ENCODE results near the gene CACNG7.

CACNG7 gene

DNA sequence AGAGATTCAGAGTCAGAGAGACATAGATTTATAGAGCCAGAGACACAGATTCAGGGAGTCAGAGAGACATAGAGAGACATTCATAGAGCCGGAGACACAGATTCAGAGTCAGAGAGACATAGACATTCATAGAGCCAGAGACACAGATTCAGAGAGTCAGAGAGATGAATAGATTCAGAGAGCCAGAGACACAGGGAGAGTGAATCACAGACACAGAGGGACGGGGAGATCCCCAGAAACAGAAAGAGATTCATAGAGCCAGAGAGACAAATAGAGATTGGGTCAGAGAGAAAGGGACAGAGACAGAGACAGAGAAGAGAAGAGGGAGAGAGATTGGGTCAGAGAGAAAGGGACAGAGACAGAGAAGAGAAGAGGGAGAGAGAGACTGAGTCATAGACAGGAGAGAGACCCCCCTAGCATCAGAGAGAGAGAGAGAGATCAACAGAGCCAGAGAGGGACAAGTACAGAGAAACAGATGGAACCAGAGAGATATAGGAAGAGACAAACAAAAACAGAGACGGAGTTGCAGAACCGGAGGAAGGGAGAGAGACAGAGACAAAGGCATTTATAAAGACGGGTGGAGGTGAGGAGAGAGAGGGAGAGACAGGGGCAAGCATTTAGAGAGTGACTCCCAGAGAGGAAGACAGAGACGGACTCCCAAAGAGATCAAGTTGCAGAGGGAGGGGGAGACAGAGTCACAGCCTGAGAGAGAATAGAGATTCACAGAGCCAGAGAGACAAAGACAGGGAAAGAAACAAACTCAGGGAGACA is 28.2 kb upstream of the CACNG7 start:
- Histone ChIP-seq H3K4me3 (ENCODE audit: low read depth in 1 of 2, low read length in 2 of 2) (peak overlapping the region in 1 of 2 donors; percentile 35), H3K4me1 (ENCODE audit: control insufficient read depth in 1 of 2, insufficient read depth in 2 of 2, low read length in 2 of 2) (peaks cover 4 to 34% of the 10 kb centered on the region in 2 donors), H3K27ac (ENCODE audit: low read length) (no peak overlapping the region), H3K36me3 (ENCODE audit: control insufficient read depth in 1 of 2, insufficient read depth in 2 of 2, low read length in 2 of 2) (peaks cover 0 to 6% of the 10 kb centered on the region in 2 donors), H3K9me3 (ENCODE audit: control insufficient read depth in 1 of 2, low read length in 2 of 2) (no peaks in the 10 kb centered on the region), H3K27me3 (ENCODE audit: low read depth, low read length) (peaks cover 46% of the 10 kb centered on the region)

- Histone ChIP-seq H3K9me3 (ENCODE audit: control insufficient read depth in 1 of 2, low read length in 2 of 2) (no peaks in the 10 kb centered on the region), H3K27ac (ENCODE audit: low read length) (no peak within 1 kb of the TSS), H3K27me3 (ENCODE audit: low read depth, low read length) (peaks cover 46% of the 10 kb centered on the region), H3K4me3 (ENCODE audit: low read depth in 1 of 2, low read length in 2 of 2) (peak within 1 kb of the TSS; percentile 35 to 53), H3K4me1 (ENCODE audit: control insufficient read depth in 1 of 2, insufficient read depth in 2 of 2, low read length in 2 of 2) (peaks cover 4 to 32% of the 10 kb centered on the region in 2 donors), H3K36me3 (ENCODE audit: control insufficient read depth in 1 of 2, insufficient read depth in 2 of 2, low read length in 2 of 2) (peaks cover 0 to under 1% of the 10 kb centered on the region in 2 donors)
Measured at GRCh38 chr19:53881482-53882390, 27.3 kb upstream of the CACNG7 start, which contains the start of gene PRKCG. Gene PRKCG (plus strand): TSS chr19:53882197. CDS start chr19:53882495, 298 bp downstream.

DNA sequence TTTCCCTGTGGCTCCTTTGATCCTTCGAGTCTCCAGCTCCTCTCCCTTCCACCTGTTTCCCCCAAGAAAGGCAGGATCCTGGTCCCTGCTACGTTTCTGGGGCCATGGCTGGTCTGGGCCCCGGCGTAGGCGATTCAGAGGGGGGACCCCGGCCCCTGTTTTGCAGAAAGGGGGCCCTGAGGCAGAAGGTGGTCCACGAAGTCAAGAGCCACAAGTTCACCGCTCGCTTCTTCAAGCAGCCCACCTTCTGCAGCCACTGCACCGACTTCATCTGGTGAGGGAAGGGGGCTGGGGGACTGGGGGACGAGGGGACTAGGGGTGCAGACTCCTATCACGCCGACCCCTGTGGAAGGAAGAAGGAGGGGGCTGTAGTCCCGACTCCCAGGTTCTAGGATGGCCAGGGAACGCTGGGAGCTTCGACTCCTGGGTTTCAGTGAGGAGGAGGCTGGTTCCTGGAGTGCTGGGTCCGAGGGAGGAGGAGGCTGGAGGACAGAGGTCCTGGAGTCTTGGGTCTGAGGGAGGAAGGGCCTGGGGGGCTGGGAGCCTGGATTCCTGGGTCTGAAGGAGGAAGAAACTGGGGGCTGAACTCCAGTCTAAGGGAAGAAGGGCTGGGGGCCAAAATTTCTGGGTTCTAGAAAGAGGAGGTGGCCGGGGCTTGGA is 26.6 kb upstream of the CACNG7 start:
- Histone ChIP-seq H3K27ac (ENCODE audit: low read length) (no peak overlapping the region), H3K4me3 (ENCODE audit: low read depth in 1 of 2, low read length in 2 of 2) (peak overlapping the region in 1 of 2 donors; percentile 53), H3K9me3 (ENCODE audit: control insufficient read depth in 1 of 2, low read length in 2 of 2) (no peaks in the 10 kb centered on the region), H3K27me3 (ENCODE audit: low read depth, low read length) (peaks cover 46% of the 10 kb centered on the region), H3K36me3 (ENCODE audit: control insufficient read depth in 1 of 2, insufficient read depth in 2 of 2, low read length in 2 of 2) (no peaks in the 10 kb centered on the region), H3K4me1 (ENCODE audit: control insufficient read depth in 1 of 2, insufficient read depth in 2 of 2, low read length in 2 of 2) (peaks cover 4 to 24% of the 10 kb centered on the region in 2 donors)

DNA sequence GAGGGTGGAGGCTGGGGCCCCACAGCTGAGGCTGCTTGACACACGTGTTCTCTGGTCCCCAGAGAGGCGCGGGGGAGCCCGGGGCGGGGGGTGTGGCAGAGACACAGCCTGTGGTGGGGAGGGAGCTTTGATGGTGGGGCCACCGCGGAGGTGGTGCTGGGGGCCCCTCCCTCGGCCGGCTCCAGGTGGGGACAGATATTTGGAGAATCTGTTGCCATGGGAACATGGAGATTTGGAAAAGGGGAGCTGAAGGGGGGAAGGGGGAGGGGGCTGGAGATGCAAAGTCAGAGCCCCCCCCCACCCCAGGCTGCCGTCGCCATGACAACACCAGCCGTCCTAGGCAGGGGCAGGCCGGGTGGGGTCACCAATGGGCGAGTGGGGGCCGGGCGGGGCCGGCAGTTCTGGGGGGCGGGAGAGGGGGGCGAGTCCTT is 25.8 kb upstream of the CACNG7 start:
- no peak overlapping the region for H3K4me3 ChIP-seq (ENCODE audit: low read depth in 1 of 2, low read length in 2 of 2)
- peaks cover 4 to 24% of the 10 kb centered on the region in 2 donors for H3K4me1 ChIP-seq (ENCODE audit: control insufficient read depth in 1 of 2, insufficient read depth in 2 of 2, low read length in 2 of 2)
- no peaks in the 10 kb centered on the region for H3K9me3 ChIP-seq (ENCODE audit: control insufficient read depth in 1 of 2, low read length in 2 of 2)
- H3K27me3 ChIP-seq (ENCODE audit: low read depth, low read length): peaks cover 46% of the 10 kb centered on the region
- H3K36me3 ChIP-seq (ENCODE audit: control insufficient read depth in 1 of 2, insufficient read depth in 2 of 2, low read length in 2 of 2): no peaks in the 10 kb centered on the region
- no peak overlapping the region for H3K27ac ChIP-seq (ENCODE audit: low read length)

GRCh38 chr19:53883741-53884140 is 25.3 kb upstream of the CACNG7 start:
- Histone ChIP-seq H3K4me3 (ENCODE audit: low read depth in 1 of 2, low read length in 2 of 2) (no peak overlapping the region), H3K27me3 (ENCODE audit: low read depth, low read length) (peaks cover 46% of the 10 kb centered on the region), H3K36me3 (ENCODE audit: control insufficient read depth in 1 of 2, insufficient read depth in 2 of 2, low read length in 2 of 2) (no peaks in the 10 kb centered on the region), H3K9me3 (ENCODE audit: control insufficient read depth in 1 of 2, low read length in 2 of 2) (no peaks in the 10 kb centered on the region), H3K4me1 (ENCODE audit: control insufficient read depth in 1 of 2, insufficient read depth in 2 of 2, low read length in 2 of 2) (peaks cover 4 to 23% of the 10 kb centered on the region in 2 donors), H3K27ac (ENCODE audit: low read length) (no peak overlapping the region)

DNA sequence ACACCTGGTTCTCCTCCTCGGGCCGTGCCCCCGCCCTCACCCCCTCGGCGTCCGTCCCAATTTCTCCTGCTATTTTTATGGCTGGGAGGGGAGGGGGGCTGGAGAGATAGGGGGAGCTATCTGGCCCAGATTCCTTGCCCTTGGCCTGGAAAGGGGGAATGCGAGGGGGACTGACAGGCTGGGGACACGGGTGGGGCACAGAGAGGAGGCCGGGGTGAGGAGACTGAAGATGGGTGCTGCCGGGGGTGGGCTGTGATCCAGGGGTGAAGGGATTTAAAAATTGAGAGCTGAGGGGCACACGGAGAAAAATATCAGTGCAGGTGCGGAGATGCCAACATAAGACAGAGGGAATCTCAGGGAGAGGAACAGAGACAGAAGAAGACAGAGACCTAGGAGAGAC is 24.8 kb upstream of the CACNG7 start:
- H3K27me3 ChIP-seq (ENCODE audit: low read depth, low read length): peaks cover 46% of the 10 kb centered on the region
- H3K4me1 ChIP-seq (ENCODE audit: control insufficient read depth in 1 of 2, insufficient read depth in 2 of 2, low read length in 2 of 2): peaks cover 4 to 18% of the 10 kb centered on the region in 2 donors
- H3K4me3 ChIP-seq (ENCODE audit: low read depth in 1 of 2, low read length in 2 of 2): no peak overlapping the region
- no peaks in the 10 kb centered on the region for H3K36me3 ChIP-seq (ENCODE audit: control insufficient read depth in 1 of 2, insufficient read depth in 2 of 2, low read length in 2 of 2)
- no peaks in the 10 kb centered on the region for H3K9me3 ChIP-seq (ENCODE audit: control insufficient read depth in 1 of 2, low read length in 2 of 2)
- H3K27ac ChIP-seq (ENCODE audit: low read length): no peak overlapping the region

- H3K27me3 ChIP-seq (ENCODE audit: low read depth, low read length): peaks cover 43% of the 10 kb centered on the region
- H3K27ac ChIP-seq (ENCODE audit: low read length): no peak overlapping the region
- no peaks in the 10 kb centered on the region for H3K9me3 ChIP-seq (ENCODE audit: control insufficient read depth in 1 of 2, low read length in 2 of 2)
- peaks cover 0 to 20% of the 10 kb centered on the region in 2 donors for H3K4me1 ChIP-seq (ENCODE audit: control insufficient read depth in 1 of 2, insufficient read depth in 2 of 2, low read length in 2 of 2)
- H3K36me3 ChIP-seq (ENCODE audit: control insufficient read depth in 1 of 2, insufficient read depth in 2 of 2, low read length in 2 of 2): no peaks in the 10 kb centered on the region
- no peak overlapping the region for H3K4me3 ChIP-seq (ENCODE audit: low read depth in 1 of 2, low read length in 2 of 2)
Measured at GRCh38 chr19:53885036-53885435, 24.0 kb upstream of the CACNG7 start.

GRCh38 chr19:53892301-53892980 is 16.6 kb upstream of the CACNG7 start:
- H3K27me3 ChIP-seq (ENCODE audit: low read depth, low read length): peaks cover 1% of the 10 kb centered on the region
- H3K4me1 ChIP-seq (ENCODE audit: control insufficient read depth in 1 of 2, insufficient read depth in 2 of 2, low read length in 2 of 2): peaks cover 0 to 8% of the 10 kb centered on the region in 2 donors
- no peaks in the 10 kb centered on the region for H3K36me3 ChIP-seq (ENCODE audit: control insufficient read depth in 1 of 2, insufficient read depth in 2 of 2, low read length in 2 of 2)
- no peak overlapping the region for H3K27ac ChIP-seq (ENCODE audit: low read length)
- no peak overlapping the region for H3K4me3 ChIP-seq (ENCODE audit: low read depth in 1 of 2, low read length in 2 of 2)
- no peaks in the 10 kb centered on the region for H3K9me3 ChIP-seq (ENCODE audit: control insufficient read depth in 1 of 2, low read length in 2 of 2)

GRCh38 chr19:53892981-53893325 is 16.1 kb upstream of the CACNG7 start:
- H3K27me3 ChIP-seq (ENCODE audit: low read depth, low read length): peaks cover 5% of the 10 kb centered on the region

DNA sequence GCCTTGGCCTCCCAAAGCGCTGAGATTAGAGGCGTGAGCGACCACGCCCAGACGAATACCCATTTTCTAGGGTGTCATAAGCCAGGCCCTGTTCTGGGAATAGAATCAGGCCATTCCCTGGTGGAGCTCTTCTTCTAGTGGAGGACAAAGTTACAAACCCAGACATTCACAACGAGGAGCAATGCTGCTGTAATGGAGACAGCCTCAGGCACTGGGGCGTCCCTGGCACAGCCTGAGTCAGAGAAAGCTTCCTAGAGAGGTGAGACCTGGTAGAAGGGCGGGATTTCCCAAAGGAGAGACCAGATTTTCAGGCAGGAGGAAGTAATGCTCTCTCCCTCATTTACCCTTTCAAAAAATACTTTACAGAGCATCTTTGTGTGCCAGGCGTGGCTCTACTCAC is 14.4 kb upstream of the CACNG7 start:
- H3K27ac ChIP-seq (ENCODE audit: low read length): no peak overlapping the region
- H3K4me3 ChIP-seq (ENCODE audit: low read depth in 1 of 2, low read length in 2 of 2): no peak overlapping the region
- H3K9me3 ChIP-seq (ENCODE audit: control insufficient read depth in 1 of 2, low read length in 2 of 2): no peaks in the 10 kb centered on the region
- H3K4me1 ChIP-seq (ENCODE audit: control insufficient read depth in 1 of 2, insufficient read depth in 2 of 2, low read length in 2 of 2): peaks cover 0 to 4% of the 10 kb centered on the region in 2 donors
- no peaks in the 10 kb centered on the region for H3K36me3 ChIP-seq (ENCODE audit: control insufficient read depth in 1 of 2, insufficient read depth in 2 of 2, low read length in 2 of 2)
- H3K27me3 ChIP-seq (ENCODE audit: low read depth, low read length): peaks cover 9% of the 10 kb centered on the region

More at GRCh38 chr19:53892981-53893325, 16.1 kb upstream of the CACNG7 start:
- Histone ChIP-seq H3K9me3 (ENCODE audit: control insufficient read depth in 1 of 2, low read length in 2 of 2) (no peaks in the 10 kb centered on the region), H3K27ac (ENCODE audit: low read length) (no peak overlapping the region), H3K4me3 (ENCODE audit: low read depth in 1 of 2, low read length in 2 of 2) (no peak overlapping the region), H3K36me3 (ENCODE audit: control insufficient read depth in 1 of 2, insufficient read depth in 2 of 2, low read length in 2 of 2) (no peaks in the 10 kb centered on the region), H3K4me1 (ENCODE audit: control insufficient read depth in 1 of 2, insufficient read depth in 2 of 2, low read length in 2 of 2) (peaks cover 0 to 8% of the 10 kb centered on the region in 2 donors)
